PC-9 (cell line): ENCODE results near the gene JAG1. TPM values are rescaled to one million over a fixed set of nuclear protein-coding genes. Genes with fewer than 3 reads are reported as not detected.

Experiments
- BruUV-seq: library from RNA; stranded (reverse); fragments of 400-500 nt; replicated peaks from 2 replicates; lab custom pipeline; 2021; lab: Mats Ljungman, UMichigan
- CTCF ChIA-PET: fragments of 300-600 bp; sonication (Branson Sonifier 250); formaldehyde crosslinking; loops from one replicate; lab custom pipeline; 2022; ENCODE audit warnings: antibody characterized with exemption; lab: Charles Lee
- POLR2A ChIA-PET: fragments of 300-600 bp; sonication (Branson Sonifier 250); formaldehyde crosslinking; loops from one replicate; lab custom pipeline; 2022; ENCODE audit warnings: antibody characterized with exemption; ENCODE audit not compliant: unreplicated experiment; lab: Charles Lee
- DNase-seq, 2 experiments: peaks; one replicate each; pipeline versions ENCODE4 v3.0.0 to v3.0.0-alpha.2; 2015 to 2022; ENCODE audit warnings: mixed read lengths in 1 of 2
- H2AFZ ChIP-seq: fragments of 200-600 bp; sonication (generic); 2 replicates; pipeline ENCODE4 v1.8.1; 2017; ENCODE audit warnings: antibody characterized with exemption
- H3F3A ChIP-seq: fragments of 200-600 bp; sonication (generic); 2 replicates; pipeline ENCODE4 v1.8.1; 2017; ENCODE audit warnings: antibody characterized with exemption, mild to moderate bottlenecking, low read depth; ENCODE audit not compliant: insufficient read depth
- H3K27ac ChIP-seq: fragments of 200-600 bp; sonication (generic); 2 replicates; pipeline ENCODE4 v1.6.1; 2016; ENCODE audit warnings: mixed run types
- H3K27me3 ChIP-seq: fragments of 200-600 bp; sonication (generic); 2 replicates; pipeline ENCODE4 v1.6.1; 2016; ENCODE audit warnings: low read depth, mixed run types; ENCODE audit not compliant: insufficient read depth
- H3K36me3 ChIP-seq: fragments of 200-600 bp; sonication (generic); 2 replicates; pipeline ENCODE4 v1.6.1; 2016; ENCODE audit warnings: low read depth, mixed run types
- H3K4me1 ChIP-seq: fragments of 200-600 bp; sonication (generic); replicated peaks from 2 replicates; pipeline ENCODE4 v1.6.1; 2016; ENCODE audit warnings: mixed run types; ENCODE audit not compliant: insufficient read depth
- H3K4me2 ChIP-seq: fragments of 200-600 bp; sonication (generic); 2 replicates; pipeline ENCODE4 v1.6.1; 2017; ENCODE audit warnings: mixed run types
- H3K4me3 ChIP-seq: fragments of 200-600 bp; sonication (generic); 2 replicates; pipeline ENCODE4 v1.6.1; 2016; ENCODE audit warnings: mixed run types
- H3K79me2 ChIP-seq: fragments of 200-600 bp; sonication (generic); 2 replicates; pipeline ENCODE4 v1.6.1; 2017; ENCODE audit warnings: low read depth, mixed run types
- H3K9me2 ChIP-seq: fragments of 200-600 bp; sonication (generic); 2 replicates; pipeline ENCODE4 v1.8.1; 2017; ENCODE audit warnings: mild to moderate bottlenecking; ENCODE audit not compliant: insufficient read depth
- H3K9me3 ChIP-seq: fragments of 200-600 bp; sonication (generic); 2 replicates; pipeline ENCODE4 v1.8.1; 2016; ENCODE audit warnings: low read depth; ENCODE audit not compliant: insufficient read depth
- H4K20me1 ChIP-seq: fragments of 200-600 bp; sonication (generic); 2 replicates; pipeline ENCODE4 v1.8.1; 2017; ENCODE audit not compliant: insufficient read depth
- CTCF ChIP-seq: fragments of 200-600 bp; sonication (generic); conservative IDR thresholded peaks from 2 replicates; pipeline ENCODE4 v1.6.1; 2017; ENCODE audit warnings: mixed run types, antibody characterized with exemption, mild to moderate bottlenecking, moderate library complexity
- EZH2 ChIP-seq: fragments of 200-600 bp; sonication (generic); IDR thresholded peaks from 2 replicates; pipeline ENCODE4 v1.8.0; 2017; ENCODE audit warnings: antibody characterized with exemption, low read depth
- intact Hi-C: fragments of 100-400 bp; cut with micrococcal nuclease; formaldehyde crosslinking; loops from one replicate; pipeline ENCODE4 v1.10.0; 2022; ENCODE audit not compliant: unreplicated experiment
- total RNA-seq: library from RNA; stranded (reverse); gene quantifications from 2 replicates; pipeline ENCODE4 v1.2.3, GENCODE V29; 2021

Gene JAG1
- total RNA-seq, 1 experiment from 2014 or later = 42.9 TPM

GRCh38 chr20:10658051-10658823, 15.6 kb downstream of the JAG1 start:
- no peak overlapping the region for H3K4me3 ChIP-seq
- no TSS peak for BruUV-seq
- no peaks in the 10 kb centered on the region for H3K27me3 ChIP-seq
- ChIA-PET CTCF (no interaction called here), POLR2A (no interaction called here)
- peaks cover 10% of the 10 kb centered on the region; the same call in 1 of the 2 replicates for H4K20me1 ChIP-seq
- no peak for DNase-seq
- H3K4me2 ChIP-seq = no peak overlapping the region
- H3K36me3 ChIP-seq = peaks cover 20% of the 10 kb centered on the region
- TF ChIP-seq CTCF = no peak
- H3K79me2 ChIP-seq = no peaks in the 10 kb centered on the region
- intact Hi-C loops = loop anchor here (5.0 kb wide), 2 partner anchors 106 to 681 kb away; no protein-coding TSS in a partner anchor
- H3K9me2 ChIP-seq = no peaks in the 10 kb centered on the region
- H3K4me1 ChIP-seq = no peaks in the 10 kb centered on the region
- H2AFZ ChIP-seq = no peak overlapping the region
- H3F3A ChIP-seq = no peaks in the 10 kb centered on the region
- H3K9me3 ChIP-seq = no peaks in the 10 kb centered on the region
- H3K27ac ChIP-seq = no peak overlapping the region

DNA sequence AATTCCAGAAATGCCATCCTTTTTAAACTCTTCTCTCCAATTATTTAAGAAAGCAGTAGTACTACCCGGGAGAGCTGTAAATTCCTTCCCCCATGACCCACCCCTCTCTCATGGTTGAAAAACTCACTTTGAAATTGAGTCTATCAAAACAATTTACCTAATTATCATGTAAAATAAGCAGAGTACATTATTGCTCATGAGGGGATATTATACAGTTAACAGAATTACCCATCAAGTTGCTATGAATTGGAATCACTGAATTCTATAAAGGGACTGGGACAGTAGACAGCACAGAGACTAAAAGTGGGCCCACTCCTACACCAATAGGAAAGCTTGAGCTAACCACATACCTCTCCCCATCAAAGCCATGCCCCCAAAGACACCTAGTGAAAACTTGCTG, 16.3 kb downstream of the JAG1 start:
- ChIA-PET POLR2A (no interaction called here), CTCF (no interaction called here)
- TF ChIP-seq CTCF (no peak), EZH2 (no peak)
- Histone ChIP-seq H3K9me2 (no peaks in the 10 kb centered on the region), H3K27me3 (no peaks in the 10 kb centered on the region), H3K27ac (no peak overlapping the region), H2AFZ (no peak overlapping the region), H3K9me3 (no peaks in the 10 kb centered on the region), H4K20me1 (peaks cover 10% of the 10 kb centered on the region; the same call in 1 of the 2 replicates), H3K4me1 (no peaks in the 10 kb centered on the region), H3K4me3 (no peak overlapping the region), H3K79me2 (no peaks in the 10 kb centered on the region), H3K4me2 (no peak overlapping the region), H3F3A (no peaks in the 10 kb centered on the region), H3K36me3 (peaks cover 20% of the 10 kb centered on the region)
- BruUV-seq = no TSS peak
- no peak for DNase-seq
- intact Hi-C loops = loop anchor here (5.0 kb wide), 2 partner anchors 105 to 680 kb away; no protein-coding TSS in a partner anchor

GRCh38 chr20:10655720-10656669, 17.8 kb downstream of the JAG1 start:
- no peak for TF ChIP-seq EZH2
- TF ChIP-seq CTCF = no peak
- no peaks in the 10 kb centered on the region for H3K9me3 ChIP-seq
- H3K4me3 ChIP-seq = no peak overlapping the region
- H3K36me3 ChIP-seq = peaks cover 20% of the 10 kb centered on the region
- BruUV-seq = no TSS peak
- peaks cover 6% of the 10 kb centered on the region; the same call in 1 of the 2 replicates for H4K20me1 ChIP-seq
- H3K4me2 ChIP-seq = no peak overlapping the region
- no peak for DNase-seq
- H3K27me3 ChIP-seq = no peaks in the 10 kb centered on the region
- no peak overlapping the region for H2AFZ ChIP-seq
- H3K79me2 ChIP-seq = no peaks in the 10 kb centered on the region
- no peaks in the 10 kb centered on the region for H3F3A ChIP-seq
- CTCF ChIA-PET = no interaction called here
- H3K9me2 ChIP-seq = no peaks in the 10 kb centered on the region
- H3K4me1 ChIP-seq = no peaks in the 10 kb centered on the region
- POLR2A ChIA-PET = no interaction called here
- intact Hi-C loops = loop anchor here (5.0 kb wide), 2 partner anchors 104 to 679 kb away; no protein-coding TSS in a partner anchor
- H3K27ac ChIP-seq = no peak overlapping the region
